LNCaP clone FGC (cell line): ENCODE data around the gene UBE4A.

Experiments
- DNase-seq: peaks from one replicate; pipeline ENCODE4 v3.0.0-alpha.2; 2011; ENCODE audit warnings: low read depth
- H3K4me3 ChIP-seq: 2 replicates; pipeline ENCODE4 v1.5.1; 2011; ENCODE audit warnings: mild to moderate bottlenecking, low read depth, low read length, control low read depth
- CTCF ChIP-seq: IDR thresholded peaks from 2 replicates; pipeline ENCODE4 v1.5.1; 2012; ENCODE audit warnings: mild to moderate bottlenecking; ENCODE audit not compliant: control insufficient read depth, insufficient read depth; ENCODE audit errors: extremely low read depth

The UBE4A gene

GRCh38 chr11:118442301-118442700, 82.9 kb downstream of the UBE4A start:
- no peak for TF ChIP-seq CTCF
- no peak for DNase-seq
- no peak overlapping the region for H3K4me3 ChIP-seq

GRCh38 chr11:118442908-118443589, 83.6 kb downstream of the UBE4A start:
- TF ChIP-seq CTCF = no peak
- no peak overlapping the region for H3K4me3 ChIP-seq
- DNase-seq = no peak

GRCh38 chr11:118443590-118444218, 84.3 kb downstream of the UBE4A start:
- no peak overlapping the region for H3K4me3 ChIP-seq
- no peak for DNase-seq
- TF ChIP-seq CTCF = no peak

GRCh38 chr11:118447423-118447822, 88.0 kb downstream of the UBE4A start:
- H3K4me3 ChIP-seq = no peak overlapping the region
- TF ChIP-seq CTCF = no peak
- no peak for DNase-seq

- no peak overlapping the region for H3K4me3 ChIP-seq
- TF ChIP-seq CTCF = no peak
- no peak for DNase-seq
These were observed 88.9 kb downstream of the UBE4A start for GRCh38 chr11:118448294-118448693.
